PC-9 (cell line): ENCODE measurements around the gene NXN.

Experiments
- EZH2 ChIP-seq: fragments of 200-600 bp; sonication (generic); IDR thresholded peaks from 2 replicates; pipeline ENCODE4 v1.8.0; 2017; ENCODE audit warnings: antibody characterized with exemption, low read depth
- TF ChIP-seq, protein P1 (sequence below): fragments of 200-600 bp; sonication (generic); conservative IDR thresholded peaks from 2 replicates; pipeline ENCODE4 v1.6.1; 2017; ENCODE audit warnings: mixed run types, antibody characterized with exemption, mild to moderate bottlenecking, moderate library complexity

DNA sequence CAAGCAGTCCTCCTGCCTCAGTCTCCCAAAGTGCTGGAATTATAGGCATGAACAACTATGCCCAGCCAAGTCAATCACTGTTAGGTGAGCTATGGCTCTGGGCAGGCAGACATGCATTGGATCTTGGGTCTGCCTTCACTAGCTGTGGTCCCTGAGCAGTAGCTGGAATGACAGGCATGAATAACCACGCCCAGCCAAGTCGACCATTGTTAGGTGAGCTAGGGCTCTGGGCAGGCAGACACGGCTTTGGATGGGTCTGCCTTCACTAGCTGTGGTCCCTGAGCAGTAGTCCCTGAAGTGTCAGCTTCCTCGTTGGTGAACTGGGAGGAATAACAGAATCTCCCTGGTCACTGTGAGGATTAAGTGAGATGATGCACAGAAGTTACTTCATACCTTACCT lies 191.0 kb downstream of the NXN start:
- TF ChIP-seq EZH2: no peak
- TF ChIP-seq, protein P1, sequence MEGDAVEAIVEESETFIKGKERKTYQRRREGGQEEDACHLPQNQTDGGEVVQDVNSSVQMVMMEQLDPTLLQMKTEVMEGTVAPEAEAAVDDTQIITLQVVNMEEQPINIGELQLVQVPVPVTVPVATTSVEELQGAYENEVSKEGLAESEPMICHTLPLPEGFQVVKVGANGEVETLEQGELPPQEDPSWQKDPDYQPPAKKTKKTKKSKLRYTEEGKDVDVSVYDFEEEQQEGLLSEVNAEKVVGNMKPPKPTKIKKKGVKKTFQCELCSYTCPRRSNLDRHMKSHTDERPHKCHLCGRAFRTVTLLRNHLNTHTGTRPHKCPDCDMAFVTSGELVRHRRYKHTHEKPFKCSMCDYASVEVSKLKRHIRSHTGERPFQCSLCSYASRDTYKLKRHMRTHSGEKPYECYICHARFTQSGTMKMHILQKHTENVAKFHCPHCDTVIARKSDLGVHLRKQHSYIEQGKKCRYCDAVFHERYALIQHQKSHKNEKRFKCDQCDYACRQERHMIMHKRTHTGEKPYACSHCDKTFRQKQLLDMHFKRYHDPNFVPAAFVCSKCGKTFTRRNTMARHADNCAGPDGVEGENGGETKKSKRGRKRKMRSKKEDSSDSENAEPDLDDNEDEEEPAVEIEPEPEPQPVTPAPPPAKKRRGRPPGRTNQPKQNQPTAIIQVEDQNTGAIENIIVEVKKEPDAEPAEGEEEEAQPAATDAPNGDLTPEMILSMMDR: no peak
